ENCODE data around the gene PARD3B.

PARD3B gene

DNA sequence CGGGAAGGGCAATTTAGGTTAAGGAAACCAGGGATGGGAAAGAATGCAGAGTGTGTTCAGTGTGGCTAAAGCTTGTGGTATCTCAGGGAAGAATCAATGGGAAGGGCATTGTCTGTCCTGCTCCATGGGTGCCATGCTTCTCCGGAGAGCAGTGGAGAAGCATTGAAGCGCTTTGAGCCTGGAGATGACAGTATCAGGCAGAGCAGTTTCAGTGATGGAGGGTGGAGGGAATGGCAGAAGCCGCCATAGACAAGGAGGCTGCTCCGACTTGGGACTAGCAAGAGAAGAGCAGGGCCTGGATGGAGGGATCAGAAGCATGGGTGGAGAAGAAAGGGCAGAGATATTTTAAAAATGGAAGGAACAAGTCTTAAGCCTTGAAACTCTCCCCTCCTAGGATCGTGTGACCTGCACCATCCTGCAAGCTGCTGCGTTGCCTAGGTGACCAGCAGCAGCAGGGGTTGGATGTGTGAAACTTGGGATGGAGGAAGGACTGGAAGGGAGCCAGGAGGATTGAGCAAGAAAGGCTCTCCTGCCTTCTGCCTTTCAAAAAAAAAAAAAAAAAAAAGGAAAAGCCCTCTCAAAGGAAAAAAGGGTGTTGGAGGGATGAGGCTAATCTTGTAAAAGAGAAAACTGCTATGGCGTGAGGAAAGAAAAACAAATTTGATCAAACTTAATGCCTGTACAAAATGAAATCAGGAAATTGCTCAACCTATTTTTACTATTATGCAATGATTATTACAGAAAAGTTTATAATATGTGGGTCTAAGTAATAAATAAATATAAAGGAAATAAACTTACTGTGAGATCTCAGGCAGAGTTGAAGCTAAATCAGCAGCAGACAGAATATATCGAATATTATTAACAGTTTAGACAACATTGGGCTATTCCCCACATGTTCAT is 643.2 kb downstream of the PARD3B start:
- H3K27ac ChIP-seq (ENCODE audit: low read depth, low read length), result no peak overlapping the region
- no peaks in the 10 kb centered on the region for H3K27me3 ChIP-seq (ENCODE audit: low read length)
- H4K20me1 ChIP-seq (ENCODE audit: low read depth, low read length), result no peaks in the 10 kb centered on the region
- no peaks in the 10 kb centered on the region for H3K36me3 ChIP-seq (ENCODE audit: low read length)
- no peaks in the 10 kb centered on the region for H3K9me2 ChIP-seq (replicated peaks; ENCODE audit: insufficient read depth, low read length)
- H3K9ac ChIP-seq (ENCODE audit: low read length), result no peak overlapping the region
- no peak overlapping the region for H2AFZ ChIP-seq (ENCODE audit: low read depth, low read length, severe bottlenecking)
- TF ChIP-seq, protein P1, sequence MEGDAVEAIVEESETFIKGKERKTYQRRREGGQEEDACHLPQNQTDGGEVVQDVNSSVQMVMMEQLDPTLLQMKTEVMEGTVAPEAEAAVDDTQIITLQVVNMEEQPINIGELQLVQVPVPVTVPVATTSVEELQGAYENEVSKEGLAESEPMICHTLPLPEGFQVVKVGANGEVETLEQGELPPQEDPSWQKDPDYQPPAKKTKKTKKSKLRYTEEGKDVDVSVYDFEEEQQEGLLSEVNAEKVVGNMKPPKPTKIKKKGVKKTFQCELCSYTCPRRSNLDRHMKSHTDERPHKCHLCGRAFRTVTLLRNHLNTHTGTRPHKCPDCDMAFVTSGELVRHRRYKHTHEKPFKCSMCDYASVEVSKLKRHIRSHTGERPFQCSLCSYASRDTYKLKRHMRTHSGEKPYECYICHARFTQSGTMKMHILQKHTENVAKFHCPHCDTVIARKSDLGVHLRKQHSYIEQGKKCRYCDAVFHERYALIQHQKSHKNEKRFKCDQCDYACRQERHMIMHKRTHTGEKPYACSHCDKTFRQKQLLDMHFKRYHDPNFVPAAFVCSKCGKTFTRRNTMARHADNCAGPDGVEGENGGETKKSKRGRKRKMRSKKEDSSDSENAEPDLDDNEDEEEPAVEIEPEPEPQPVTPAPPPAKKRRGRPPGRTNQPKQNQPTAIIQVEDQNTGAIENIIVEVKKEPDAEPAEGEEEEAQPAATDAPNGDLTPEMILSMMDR (IDR thresholded peaks at IDR 0.05; ENCODE audit: insufficient read depth, low read length, poor library complexity, severe bottlenecking), result no peak
- no peak for TF ChIP-seq EZH2phosphoT487 (conservative IDR thresholded peaks at IDR 0.05; ENCODE audit: low read length)
- no peak overlapping the region for H3K4me2 ChIP-seq (ENCODE audit: low read depth, low read length, poor library complexity, severe bottlenecking)
- no peak overlapping the region for H3K4me3 ChIP-seq (ENCODE audit: insufficient read depth, low read length, poor library complexity, severe bottlenecking)
- H3K79me2 ChIP-seq (ENCODE audit: insufficient read depth, low read length), result no peaks in the 10 kb centered on the region
- no peaks in the 10 kb centered on the region for H3K9me3 ChIP-seq (ENCODE audit: insufficient read depth, low read length)
- no peaks in the 10 kb centered on the region for H3F3A ChIP-seq (ENCODE audit: insufficient read depth)

DNA sequence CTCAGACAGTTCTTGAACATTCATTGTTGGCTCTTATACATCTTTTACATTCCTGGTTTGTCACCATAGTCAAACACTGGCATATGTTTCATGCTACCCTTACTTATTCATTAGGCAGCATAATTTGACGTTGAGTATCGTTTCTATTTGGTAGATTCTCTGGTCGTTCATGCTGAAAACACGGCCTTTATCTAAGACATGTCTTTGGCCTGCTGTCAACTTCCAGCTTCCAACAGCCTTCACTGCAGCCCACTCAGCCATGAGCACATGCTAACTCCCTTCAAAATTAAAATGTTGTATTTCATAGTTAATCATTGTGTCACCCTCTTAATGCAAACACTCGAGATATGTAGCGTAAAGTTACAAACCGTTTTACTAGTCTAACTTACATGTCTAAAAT is 644.0 kb downstream of the PARD3B start:
- Histone ChIP-seq H2AFZ (ENCODE audit: low read depth, low read length, severe bottlenecking) (no peak overlapping the region), H3K79me2 (ENCODE audit: insufficient read depth, low read length) (no peaks in the 10 kb centered on the region), H3K4me2 (ENCODE audit: low read depth, low read length, poor library complexity, severe bottlenecking) (no peak overlapping the region), H3K36me3 (ENCODE audit: low read length) (no peaks in the 10 kb centered on the region), H3K4me3 (ENCODE audit: insufficient read depth, low read length, poor library complexity, severe bottlenecking) (no peak overlapping the region), H3K9ac (ENCODE audit: low read length) (no peak overlapping the region), H4K20me1 (ENCODE audit: low read depth, low read length) (no peaks in the 10 kb centered on the region), H3K27ac (ENCODE audit: low read depth, low read length) (no peak overlapping the region), H3F3A (ENCODE audit: insufficient read depth) (no peaks in the 10 kb centered on the region), H3K9me3 (ENCODE audit: insufficient read depth, low read length) (no peaks in the 10 kb centered on the region), H3K9me2 (replicated peaks; ENCODE audit: insufficient read depth, low read length) (no peaks in the 10 kb centered on the region), H3K27me3 (ENCODE audit: low read length) (no peaks in the 10 kb centered on the region)
- no peak for TF ChIP-seq EZH2phosphoT487 (conservative IDR thresholded peaks at IDR 0.05; ENCODE audit: low read length)
- TF ChIP-seq, protein P1 (IDR thresholded peaks at IDR 0.05; ENCODE audit: insufficient read depth, low read length, poor library complexity, severe bottlenecking), result no peak

DNA sequence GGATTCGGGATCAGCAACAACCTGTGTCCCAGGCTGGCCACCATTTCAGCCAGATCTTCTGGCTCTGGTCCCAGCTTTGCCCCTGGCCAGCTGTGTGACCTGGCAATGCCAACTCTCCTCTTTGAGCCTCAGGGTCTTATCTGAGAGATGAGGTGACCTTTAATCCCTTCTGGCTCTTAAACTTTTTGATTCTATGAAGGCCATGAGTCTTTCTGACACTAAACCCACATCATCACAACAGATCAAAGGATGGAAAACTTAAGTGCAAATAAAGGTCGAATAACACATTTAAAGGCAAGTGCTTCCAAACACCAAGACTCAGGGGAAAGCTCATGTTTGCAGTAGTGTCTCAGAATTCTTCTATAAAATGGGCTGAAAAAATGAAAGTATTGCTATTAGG is 645.3 kb downstream of the PARD3B start:
- H3F3A ChIP-seq (ENCODE audit: insufficient read depth), result no peaks in the 10 kb centered on the region
- H3K36me3 ChIP-seq (ENCODE audit: low read length), result no peaks in the 10 kb centered on the region
- H3K79me2 ChIP-seq (ENCODE audit: insufficient read depth, low read length), result no peaks in the 10 kb centered on the region
- no peak overlapping the region for H3K4me3 ChIP-seq (ENCODE audit: insufficient read depth, low read length, poor library complexity, severe bottlenecking)
- no peak overlapping the region for H3K4me2 ChIP-seq (ENCODE audit: low read depth, low read length, poor library complexity, severe bottlenecking)
- H3K9me3 ChIP-seq (ENCODE audit: insufficient read depth, low read length), result no peaks in the 10 kb centered on the region
- H2AFZ ChIP-seq (ENCODE audit: low read depth, low read length, severe bottlenecking), result no peak overlapping the region
- H4K20me1 ChIP-seq (ENCODE audit: low read depth, low read length), result no peaks in the 10 kb centered on the region
- H3K9me2 ChIP-seq (replicated peaks; ENCODE audit: insufficient read depth, low read length), result no peaks in the 10 kb centered on the region
- H3K27me3 ChIP-seq (ENCODE audit: low read length), result no peaks in the 10 kb centered on the region
- no peak overlapping the region for H3K27ac ChIP-seq (ENCODE audit: low read depth, low read length)
- H3K9ac ChIP-seq (ENCODE audit: low read length), result no peak overlapping the region
- no peak for TF ChIP-seq EZH2phosphoT487 (conservative IDR thresholded peaks at IDR 0.05; ENCODE audit: low read length)
- TF ChIP-seq, protein P1 (IDR thresholded peaks at IDR 0.05; ENCODE audit: insufficient read depth, low read length, poor library complexity, severe bottlenecking), result no peak

Data from SU-DHL-6 (cell line).